Panc1 (cell line): Measurements from ENCODE around the gene RBPMS2. TPM values are rescaled to one million over a fixed set of nuclear protein-coding genes. Genes with fewer than 3 reads are reported as not detected.

Experiments
- ATAC-seq: fragments of 200-7000 bp; cut with Tn5 transposase; 2 replicates; pipeline ENCODE4 v1.9.1; 2020; ENCODE audit warnings: mild to moderate bottlenecking, moderate library complexity
- BruUV-seq: library from RNA; stranded (reverse); fragments of 400-500 nt; replicated peaks from 2 replicates; lab custom pipeline; 2021; lab: Mats Ljungman, UMichigan
- CTCF ChIA-PET: fragments of 300-600 bp; sonication (Branson Sonifier 250); formaldehyde crosslinking; loops from one replicate; lab custom pipeline; 2022; ENCODE audit warnings: antibody characterized with exemption; lab: Charles Lee
- POLR2A ChIA-PET: fragments of 300-600 bp; sonication (Branson Sonifier 250); formaldehyde crosslinking; loops from one replicate; lab custom pipeline; 2022; ENCODE audit warnings: antibody characterized with exemption; lab: Charles Lee
- DNase-seq: peaks from one replicate; pipeline ENCODE4 v3.0.0-alpha.2; 2010; ENCODE audit warnings: low read depth, low spot score
- H3K27ac ChIP-seq: 2 replicates; pipeline ENCODE4 v1.5.1; 2011; ENCODE audit warnings: mild to moderate bottlenecking, low read length, inconsistent platforms
- H3K27me3 ChIP-seq: fragments of 200-500 bp; sonication (Bioruptor generic); 2 replicates; pipeline ENCODE4 v1.6.0; 2014; ENCODE audit warnings: low read length, inconsistent platforms; ENCODE audit not compliant: control insufficient read depth, insufficient read depth
- H3K36me3 ChIP-seq: fragments of 200-500 bp; sonication (Bioruptor generic); 2 replicates; pipeline ENCODE4 v1.5.1; 2014; ENCODE audit warnings: inconsistent platforms, mild to moderate bottlenecking, low read length, moderate library complexity; ENCODE audit not compliant: control insufficient read depth, insufficient read depth
- H3K4me1 ChIP-seq: 2 replicates; pipeline ENCODE4 v1.5.1; 2011; ENCODE audit warnings: inconsistent platforms, mild to moderate bottlenecking, low read length, moderate library complexity; ENCODE audit not compliant: control insufficient read depth, insufficient read depth
- H3K4me3 ChIP-seq, 2 experiments: 2 replicates each; pipeline ENCODE4 v1.5.1; 2011 to 2012; ENCODE audit warnings: low read depth in 2 of 2, low read length in 2 of 2, mild to moderate bottlenecking in 2 of 2, inconsistent platforms in 1 of 2, moderate library complexity in 1 of 2
- H3K9me3 ChIP-seq: fragments of 200-500 bp; sonication (Bioruptor generic); 2 replicates; pipeline ENCODE4 v1.5.1; 2014; ENCODE audit warnings: low read depth, mild to moderate bottlenecking, inconsistent platforms, low read length, moderate library complexity; ENCODE audit not compliant: control insufficient read depth, insufficient read depth
- POLR2AphosphoS5 ChIP-seq: IDR thresholded peaks from 2 replicates; pipeline ENCODE4 v1.6.1; 2012; ENCODE audit warnings: mild to moderate bottlenecking, low read depth, low read length, moderate library complexity
- SIN3A ChIP-seq: IDR thresholded peaks from 2 replicates; pipeline ENCODE4 v1.6.1; 2012; ENCODE audit warnings: low read depth, mild to moderate bottlenecking, low read length, moderate library complexity, borderline replicate concordance; ENCODE audit not compliant: insufficient read depth
- TCF7L2 ChIP-seq: IDR thresholded peaks from 2 replicates; pipeline ENCODE4 v1.6.1; 2011; ENCODE audit warnings: mild to moderate bottlenecking, low read depth, low read length, inconsistent platforms
- in situ Hi-C: cut with HindIII; loops from 2 replicates; pipeline ENCODE4 v1.10.0; 2016; ENCODE audit warnings: low sequenced_read_pairs, low pct_unique_long_range_greater_than_20kb
- intact Hi-C: fragments of 100-400 bp; cut with micrococcal nuclease; formaldehyde crosslinking; loops from one replicate; pipeline ENCODE4 v1.10.0; 2022; ENCODE audit not compliant: unreplicated experiment
- total RNA-seq: library from RNA; stranded (reverse); gene quantifications from one replicate; pipeline ENCODE4 v1.2.1, GENCODE V29; 2021; ENCODE audit not compliant: unreplicated experiment
- TF ChIP-seq, protein P1 (sequence below): fragments of 450-650 bp; IDR thresholded peaks from 2 replicates; pipeline ENCODE4 v1.5.1; 2017; ENCODE audit warnings: mild to moderate bottlenecking
- TF ChIP-seq, protein P2 (sequence below), 2 experiments: IDR thresholded peaks; 2 replicates each; pipeline ENCODE4 v1.6.1; 2011 to 2012; ENCODE audit warnings: low read depth in 2 of 2, control low read depth in 1 of 2, low read length in 1 of 2, mild to moderate bottlenecking in 1 of 2, moderate library complexity in 1 of 2; ENCODE audit not compliant: insufficient read depth in 1 of 2

The RBPMS2 gene
- total RNA-seq, 1 experiment from 2014 or later, result 33.7 TPM

DNA sequence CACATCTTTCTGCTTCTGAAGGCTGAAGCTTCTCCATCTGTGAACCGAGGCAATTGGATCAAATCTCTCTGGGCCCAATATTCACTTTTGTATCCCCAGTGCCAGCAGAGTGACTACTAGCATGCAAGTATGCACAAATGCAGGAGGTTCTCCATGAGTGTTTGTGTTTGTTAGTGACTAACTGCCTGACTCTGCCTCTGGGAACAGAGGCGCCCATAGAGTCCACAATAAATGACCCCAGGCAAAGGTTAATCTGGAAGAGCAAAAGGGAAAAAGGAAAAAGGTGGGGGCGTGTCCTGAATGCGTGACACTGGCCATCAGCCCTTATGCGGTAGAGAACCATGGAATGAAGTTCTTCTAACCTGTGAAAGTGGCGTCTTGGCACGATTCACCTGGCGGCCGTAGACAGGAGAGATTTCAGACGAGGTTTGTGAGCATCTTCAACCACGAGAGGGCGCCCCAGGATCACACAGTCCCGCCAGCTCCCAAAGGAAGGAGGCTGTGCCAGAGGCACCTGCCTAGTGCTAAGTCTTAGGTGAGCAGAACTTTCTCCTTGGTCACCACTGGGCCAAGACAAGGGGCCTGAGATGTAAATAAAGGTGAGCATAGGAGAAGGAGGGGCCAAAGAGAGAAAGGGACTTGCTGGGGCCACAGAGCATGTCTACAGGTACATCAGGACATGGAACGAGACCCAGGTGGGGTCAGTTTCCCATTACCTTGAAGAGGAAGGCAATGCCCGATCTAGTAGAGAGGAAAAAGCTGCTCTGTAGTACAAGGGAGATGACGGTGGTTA is 44.2 kb downstream of the RBPMS2 start:
- Histone ChIP-seq H3K27me3 (no peaks in the 10 kb centered on the region), H3K36me3 (no peaks in the 10 kb centered on the region), H3K4me3 (no peak overlapping the region), H3K4me1 (peaks cover 3% of the 10 kb centered on the region; the same call in 1 of the 2 replicates), H3K27ac (no peak overlapping the region), H3K9me3 (no peaks in the 10 kb centered on the region)
- POLR2A ChIA-PET, result no interaction called here
- intact Hi-C loops, result loop anchor here (1.0 kb wide), 1 partner anchor 79 kb away; no protein-coding TSS in a partner anchor
- in situ Hi-C loops, result no loop called here
- CTCF ChIA-PET, result interaction anchor here (1.1 to 1.3 kb wide), 3 partner anchors 77 to 79 kb away, joined by 7 to 12 read pairs (median 10); no protein-coding TSS in a partner anchor
- TF ChIP-seq SIN3A, result no peak
- TF ChIP-seq, protein P1, sequence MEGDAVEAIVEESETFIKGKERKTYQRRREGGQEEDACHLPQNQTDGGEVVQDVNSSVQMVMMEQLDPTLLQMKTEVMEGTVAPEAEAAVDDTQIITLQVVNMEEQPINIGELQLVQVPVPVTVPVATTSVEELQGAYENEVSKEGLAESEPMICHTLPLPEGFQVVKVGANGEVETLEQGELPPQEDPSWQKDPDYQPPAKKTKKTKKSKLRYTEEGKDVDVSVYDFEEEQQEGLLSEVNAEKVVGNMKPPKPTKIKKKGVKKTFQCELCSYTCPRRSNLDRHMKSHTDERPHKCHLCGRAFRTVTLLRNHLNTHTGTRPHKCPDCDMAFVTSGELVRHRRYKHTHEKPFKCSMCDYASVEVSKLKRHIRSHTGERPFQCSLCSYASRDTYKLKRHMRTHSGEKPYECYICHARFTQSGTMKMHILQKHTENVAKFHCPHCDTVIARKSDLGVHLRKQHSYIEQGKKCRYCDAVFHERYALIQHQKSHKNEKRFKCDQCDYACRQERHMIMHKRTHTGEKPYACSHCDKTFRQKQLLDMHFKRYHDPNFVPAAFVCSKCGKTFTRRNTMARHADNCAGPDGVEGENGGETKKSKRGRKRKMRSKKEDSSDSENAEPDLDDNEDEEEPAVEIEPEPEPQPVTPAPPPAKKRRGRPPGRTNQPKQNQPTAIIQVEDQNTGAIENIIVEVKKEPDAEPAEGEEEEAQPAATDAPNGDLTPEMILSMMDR, result peak; percentile 95
- no TSS peak for BruUV-seq
- ATAC-seq, result peak; percentile 91
- DNase-seq, result peak; percentile 54

DNA sequence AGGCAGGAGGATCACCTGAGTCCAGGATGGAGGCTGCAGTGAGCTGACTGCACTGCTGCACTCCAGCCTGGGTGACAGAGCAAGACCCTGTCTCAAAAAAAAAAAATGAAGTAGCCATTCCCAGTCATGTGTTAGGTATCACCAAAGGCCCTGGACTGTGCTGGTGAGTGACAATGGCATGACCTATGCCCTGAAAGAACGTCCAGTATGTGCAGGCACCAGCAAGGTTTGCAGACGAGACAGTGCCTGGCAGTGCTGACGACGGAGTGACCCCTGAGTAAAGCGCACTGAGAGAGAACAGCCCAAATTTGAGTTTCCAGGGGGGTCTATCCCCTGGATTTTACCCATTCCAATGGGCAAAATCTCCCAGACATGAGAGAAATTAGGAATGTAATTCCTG is 45.2 kb downstream of the RBPMS2 start:
- no TSS peak for BruUV-seq
- POLR2A ChIA-PET, result interaction anchor here (0.7 kb wide), 1 partner anchor 785 kb away, joined by 3 read pairs; no protein-coding TSS in a partner anchor
- no peak overlapping the region for H3K4me3 ChIP-seq
- intact Hi-C loops, result no loop called here
- H3K36me3 ChIP-seq, result no peaks in the 10 kb centered on the region
- H3K4me1 ChIP-seq, result peaks cover 3% of the 10 kb centered on the region; the same call in 1 of the 2 replicates
- CTCF ChIA-PET, result interaction anchor here (0.7 to 1.1 kb wide), 3 partner anchors 40 to 80 kb away, joined by 4 to 10 read pairs (median 4); no protein-coding TSS in a partner anchor
- TF ChIP-seq, protein P2, sequence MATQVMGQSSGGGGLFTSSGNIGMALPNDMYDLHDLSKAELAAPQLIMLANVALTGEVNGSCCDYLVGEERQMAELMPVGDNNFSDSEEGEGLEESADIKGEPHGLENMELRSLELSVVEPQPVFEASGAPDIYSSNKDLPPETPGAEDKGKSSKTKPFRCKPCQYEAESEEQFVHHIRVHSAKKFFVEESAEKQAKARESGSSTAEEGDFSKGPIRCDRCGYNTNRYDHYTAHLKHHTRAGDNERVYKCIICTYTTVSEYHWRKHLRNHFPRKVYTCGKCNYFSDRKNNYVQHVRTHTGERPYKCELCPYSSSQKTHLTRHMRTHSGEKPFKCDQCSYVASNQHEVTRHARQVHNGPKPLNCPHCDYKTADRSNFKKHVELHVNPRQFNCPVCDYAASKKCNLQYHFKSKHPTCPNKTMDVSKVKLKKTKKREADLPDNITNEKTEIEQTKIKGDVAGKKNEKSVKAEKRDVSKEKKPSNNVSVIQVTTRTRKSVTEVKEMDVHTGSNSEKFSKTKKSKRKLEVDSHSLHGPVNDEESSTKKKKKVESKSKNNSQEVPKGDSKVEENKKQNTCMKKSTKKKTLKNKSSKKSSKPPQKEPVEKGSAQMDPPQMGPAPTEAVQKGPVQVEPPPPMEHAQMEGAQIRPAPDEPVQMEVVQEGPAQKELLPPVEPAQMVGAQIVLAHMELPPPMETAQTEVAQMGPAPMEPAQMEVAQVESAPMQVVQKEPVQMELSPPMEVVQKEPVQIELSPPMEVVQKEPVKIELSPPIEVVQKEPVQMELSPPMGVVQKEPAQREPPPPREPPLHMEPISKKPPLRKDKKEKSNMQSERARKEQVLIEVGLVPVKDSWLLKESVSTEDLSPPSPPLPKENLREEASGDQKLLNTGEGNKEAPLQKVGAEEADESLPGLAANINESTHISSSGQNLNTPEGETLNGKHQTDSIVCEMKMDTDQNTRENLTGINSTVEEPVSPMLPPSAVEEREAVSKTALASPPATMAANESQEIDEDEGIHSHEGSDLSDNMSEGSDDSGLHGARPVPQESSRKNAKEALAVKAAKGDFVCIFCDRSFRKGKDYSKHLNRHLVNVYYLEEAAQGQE (IDR thresholded peaks at IDR 0.05; ENCODE audit: insufficient read depth in 1 of 2, low read depth in 2 of 2, low read length in 1 of 2), result no peak
- no peak for TF ChIP-seq POLR2AphosphoS5
- no peak for TF ChIP-seq SIN3A
- TF ChIP-seq, protein P1, result no peak
- TF ChIP-seq TCF7L2, result no peak
- in situ Hi-C loops, result no loop called here
- ATAC-seq (no peak), DNase-seq (no peak)
- no peaks in the 10 kb centered on the region for H3K27me3 ChIP-seq
- H3K9me3 ChIP-seq, result no peaks in the 10 kb centered on the region
- H3K27ac ChIP-seq, result no peak overlapping the region
